ENCODE data around the gene SCAMP4.

GRCh38 chr19:1873524-1874473 lies 31.4 kb upstream of the SCAMP4 start:
- TF ChIP-seq, protein P1, sequence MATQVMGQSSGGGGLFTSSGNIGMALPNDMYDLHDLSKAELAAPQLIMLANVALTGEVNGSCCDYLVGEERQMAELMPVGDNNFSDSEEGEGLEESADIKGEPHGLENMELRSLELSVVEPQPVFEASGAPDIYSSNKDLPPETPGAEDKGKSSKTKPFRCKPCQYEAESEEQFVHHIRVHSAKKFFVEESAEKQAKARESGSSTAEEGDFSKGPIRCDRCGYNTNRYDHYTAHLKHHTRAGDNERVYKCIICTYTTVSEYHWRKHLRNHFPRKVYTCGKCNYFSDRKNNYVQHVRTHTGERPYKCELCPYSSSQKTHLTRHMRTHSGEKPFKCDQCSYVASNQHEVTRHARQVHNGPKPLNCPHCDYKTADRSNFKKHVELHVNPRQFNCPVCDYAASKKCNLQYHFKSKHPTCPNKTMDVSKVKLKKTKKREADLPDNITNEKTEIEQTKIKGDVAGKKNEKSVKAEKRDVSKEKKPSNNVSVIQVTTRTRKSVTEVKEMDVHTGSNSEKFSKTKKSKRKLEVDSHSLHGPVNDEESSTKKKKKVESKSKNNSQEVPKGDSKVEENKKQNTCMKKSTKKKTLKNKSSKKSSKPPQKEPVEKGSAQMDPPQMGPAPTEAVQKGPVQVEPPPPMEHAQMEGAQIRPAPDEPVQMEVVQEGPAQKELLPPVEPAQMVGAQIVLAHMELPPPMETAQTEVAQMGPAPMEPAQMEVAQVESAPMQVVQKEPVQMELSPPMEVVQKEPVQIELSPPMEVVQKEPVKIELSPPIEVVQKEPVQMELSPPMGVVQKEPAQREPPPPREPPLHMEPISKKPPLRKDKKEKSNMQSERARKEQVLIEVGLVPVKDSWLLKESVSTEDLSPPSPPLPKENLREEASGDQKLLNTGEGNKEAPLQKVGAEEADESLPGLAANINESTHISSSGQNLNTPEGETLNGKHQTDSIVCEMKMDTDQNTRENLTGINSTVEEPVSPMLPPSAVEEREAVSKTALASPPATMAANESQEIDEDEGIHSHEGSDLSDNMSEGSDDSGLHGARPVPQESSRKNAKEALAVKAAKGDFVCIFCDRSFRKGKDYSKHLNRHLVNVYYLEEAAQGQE (IDR thresholded peaks at IDR 0.05; ENCODE audit: insufficient read depth in 1 of 2, low read depth in 2 of 2, low read length in 2 of 2) = no peak
- no peak for TF ChIP-seq POLR2AphosphoS5 (IDR thresholded peaks at IDR 0.05; ENCODE audit: low read depth, low read length)
- TF ChIP-seq TAF1 (IDR thresholded peaks at IDR 0.05; ENCODE audit: borderline replicate concordance, insufficient read depth, low read length) = peak; percentile 17; the same call in 1 of the 2 replicates
- no peak for TF ChIP-seq SIN3A (IDR thresholded peaks at IDR 0.05; ENCODE audit: borderline replicate concordance, insufficient read depth, low read length)
